PC-9 (cell line): ENCODE data around the gene AFAP1. TPM values are rescaled to one million over a fixed set of nuclear protein-coding genes. Genes with fewer than 3 reads are reported as not detected.

Experiments
- BruUV-seq: library from RNA; stranded (reverse); fragments of 400-500 nt; replicated peaks from 2 replicates; lab custom pipeline; 2021; lab: Mats Ljungman, UMichigan
- CTCF ChIA-PET: fragments of 300-600 bp; sonication (Branson Sonifier 250); formaldehyde crosslinking; loops from one replicate; lab custom pipeline; 2022; ENCODE audit warnings: antibody characterized with exemption; lab: Charles Lee
- POLR2A ChIA-PET: fragments of 300-600 bp; sonication (Branson Sonifier 250); formaldehyde crosslinking; loops from one replicate; lab custom pipeline; 2022; ENCODE audit warnings: antibody characterized with exemption; ENCODE audit not compliant: unreplicated experiment; lab: Charles Lee
- DNase-seq, 2 experiments: peaks; one replicate each; pipeline versions ENCODE4 v3.0.0 to v3.0.0-alpha.2; 2015 to 2022; ENCODE audit warnings: mixed read lengths in 1 of 2
- H2AFZ ChIP-seq: fragments of 200-600 bp; sonication (generic); 2 replicates; pipeline ENCODE4 v1.8.1; 2017; ENCODE audit warnings: antibody characterized with exemption
- H3F3A ChIP-seq: fragments of 200-600 bp; sonication (generic); 2 replicates; pipeline ENCODE4 v1.8.1; 2017; ENCODE audit warnings: antibody characterized with exemption, mild to moderate bottlenecking, low read depth; ENCODE audit not compliant: insufficient read depth
- H3K27ac ChIP-seq: fragments of 200-600 bp; sonication (generic); 2 replicates; pipeline ENCODE4 v1.6.1; 2016; ENCODE audit warnings: mixed run types
- H3K27me3 ChIP-seq: fragments of 200-600 bp; sonication (generic); 2 replicates; pipeline ENCODE4 v1.6.1; 2016; ENCODE audit warnings: low read depth, mixed run types; ENCODE audit not compliant: insufficient read depth
- H3K36me3 ChIP-seq: fragments of 200-600 bp; sonication (generic); 2 replicates; pipeline ENCODE4 v1.6.1; 2016; ENCODE audit warnings: low read depth, mixed run types
- H3K4me1 ChIP-seq: fragments of 200-600 bp; sonication (generic); replicated peaks from 2 replicates; pipeline ENCODE4 v1.6.1; 2016; ENCODE audit warnings: mixed run types; ENCODE audit not compliant: insufficient read depth
- H3K4me2 ChIP-seq: fragments of 200-600 bp; sonication (generic); 2 replicates; pipeline ENCODE4 v1.6.1; 2017; ENCODE audit warnings: mixed run types
- H3K4me3 ChIP-seq: fragments of 200-600 bp; sonication (generic); 2 replicates; pipeline ENCODE4 v1.6.1; 2016; ENCODE audit warnings: mixed run types
- H3K79me2 ChIP-seq: fragments of 200-600 bp; sonication (generic); 2 replicates; pipeline ENCODE4 v1.6.1; 2017; ENCODE audit warnings: low read depth, mixed run types
- H3K9me2 ChIP-seq: fragments of 200-600 bp; sonication (generic); 2 replicates; pipeline ENCODE4 v1.8.1; 2017; ENCODE audit warnings: mild to moderate bottlenecking; ENCODE audit not compliant: insufficient read depth
- H3K9me3 ChIP-seq: fragments of 200-600 bp; sonication (generic); 2 replicates; pipeline ENCODE4 v1.8.1; 2016; ENCODE audit warnings: low read depth; ENCODE audit not compliant: insufficient read depth
- H4K20me1 ChIP-seq: fragments of 200-600 bp; sonication (generic); 2 replicates; pipeline ENCODE4 v1.8.1; 2017; ENCODE audit not compliant: insufficient read depth
- CTCF ChIP-seq: fragments of 200-600 bp; sonication (generic); conservative IDR thresholded peaks from 2 replicates; pipeline ENCODE4 v1.6.1; 2017; ENCODE audit warnings: mixed run types, antibody characterized with exemption, mild to moderate bottlenecking, moderate library complexity
- EZH2 ChIP-seq: fragments of 200-600 bp; sonication (generic); IDR thresholded peaks from 2 replicates; pipeline ENCODE4 v1.8.0; 2017; ENCODE audit warnings: antibody characterized with exemption, low read depth
- intact Hi-C: fragments of 100-400 bp; cut with micrococcal nuclease; formaldehyde crosslinking; loops from one replicate; pipeline ENCODE4 v1.10.0; 2022; ENCODE audit not compliant: unreplicated experiment
- total RNA-seq: library from RNA; stranded (reverse); gene quantifications from 2 replicates; pipeline ENCODE4 v1.2.3, GENCODE V29; 2021

The AFAP1 gene
- total RNA-seq, 1 experiment from 2014 or later: 69.6 TPM

- DNase-seq: no peak
- no peaks in the 10 kb centered on the region for H3K9me3 ChIP-seq
- no peak overlapping the region for H2AFZ ChIP-seq
- ChIA-PET CTCF (no interaction called here), POLR2A (no interaction called here)
- H3K4me1 ChIP-seq: no peaks in the 10 kb centered on the region
- no peaks in the 10 kb centered on the region for H3K9me2 ChIP-seq
- no peak overlapping the region for H3K4me2 ChIP-seq
- H3K27ac ChIP-seq: no peak overlapping the region
- no peaks in the 10 kb centered on the region for H3F3A ChIP-seq
- H3K79me2 ChIP-seq: no peaks in the 10 kb centered on the region
- H3K36me3 ChIP-seq: no peaks in the 10 kb centered on the region
- TF ChIP-seq CTCF: no peak
- TF ChIP-seq EZH2: no peak
- no peaks in the 10 kb centered on the region for H3K27me3 ChIP-seq
- intact Hi-C loops: no loop called here
- H4K20me1 ChIP-seq: no peaks in the 10 kb centered on the region
- no peak overlapping the region for H3K4me3 ChIP-seq
- no TSS peak for BruUV-seq
Measured at GRCh38 chr4:7735961-7736360, 203.7 kb downstream of the AFAP1 start.

- H3K36me3 ChIP-seq: no peaks in the 10 kb centered on the region
- TF ChIP-seq CTCF: no peak
- TF ChIP-seq EZH2: no peak
- H3K9me2 ChIP-seq: no peaks in the 10 kb centered on the region
- no peaks in the 10 kb centered on the region for H3K79me2 ChIP-seq
- intact Hi-C loops: no loop called here
- no peak overlapping the region for H3K4me3 ChIP-seq
- H3K27ac ChIP-seq: no peak overlapping the region
- no peaks in the 10 kb centered on the region for H4K20me1 ChIP-seq
- H3K4me1 ChIP-seq: no peaks in the 10 kb centered on the region
- DNase-seq: no peak
- H3K27me3 ChIP-seq: no peaks in the 10 kb centered on the region
- no peak overlapping the region for H3K4me2 ChIP-seq
- no TSS peak for BruUV-seq
- no peaks in the 10 kb centered on the region for H3F3A ChIP-seq
- no peaks in the 10 kb centered on the region for H3K9me3 ChIP-seq
- CTCF ChIA-PET: no interaction called here
- no peak overlapping the region for H2AFZ ChIP-seq
- POLR2A ChIA-PET: no interaction called here
Measured at GRCh38 chr4:7735395-7735794, 204.3 kb downstream of the AFAP1 start.

- POLR2A ChIA-PET: no interaction called here
Measured at GRCh38 chr4:7734651-7735260, 204.9 kb downstream of the AFAP1 start.

More at GRCh38 chr4:7734651-7735260, 204.9 kb downstream of the AFAP1 start:
- Histone ChIP-seq H3K27ac (no peak overlapping the region), H3K36me3 (no peaks in the 10 kb centered on the region), H4K20me1 (no peaks in the 10 kb centered on the region), H3K79me2 (no peaks in the 10 kb centered on the region), H2AFZ (no peak overlapping the region), H3K4me3 (no peak overlapping the region), H3K4me1 (no peaks in the 10 kb centered on the region), H3F3A (no peaks in the 10 kb centered on the region), H3K9me2 (no peaks in the 10 kb centered on the region), H3K27me3 (no peaks in the 10 kb centered on the region), H3K4me2 (no peak overlapping the region), H3K9me3 (no peaks in the 10 kb centered on the region)
- DNase-seq: no peak
- TF ChIP-seq EZH2 (no peak), CTCF (no peak)
- no TSS peak for BruUV-seq
- CTCF ChIA-PET: no interaction called here
- intact Hi-C loops: no loop called here
